ENCODE measurements around the gene PDE8A.
A peak's percentile ranks its signal among the peaks of the same experiment; 100 is the strongest.

The PDE8A gene

GRCh38 chr15:85064710-85065109, 83.1 kb downstream of the PDE8A start:
- DNase-seq (ENCODE audit: insufficient read length, low spot score) (no peak), FAIRE-seq (no peak)

- DNase-seq (ENCODE audit: insufficient read length, low spot score) = no peak
- FAIRE-seq = no peak
These were observed 89.4 kb downstream of the PDE8A start for GRCh38 chr15:85071061-85071460.

GRCh38 chr15:85071504-85071903, 89.8 kb downstream of the PDE8A start:
- FAIRE-seq (no peak), DNase-seq (ENCODE audit: insufficient read length, low spot score) (no peak)

GRCh38 chr15:85072917-85073316, 91.3 kb downstream of the PDE8A start:
- DNase-seq (ENCODE audit: insufficient read length, low spot score) (no peak), FAIRE-seq (peak; percentile 11)

GRCh38 chr15:85073556-85074194, 92.0 kb downstream of the PDE8A start:
- FAIRE-seq (no peak), DNase-seq (ENCODE audit: insufficient read length, low spot score) (peak; percentile 4)

GRCh38 chr15:85086855-85087254, 105.2 kb downstream of the PDE8A start:
- no peak for DNase-seq (ENCODE audit: insufficient read length, low spot score)
- FAIRE-seq = no peak

GRCh38 chr15:85088300-85088699, 106.6 kb downstream of the PDE8A start:
- DNase-seq (ENCODE audit: insufficient read length, low spot score) (no peak), FAIRE-seq (no peak)

- no peak for FAIRE-seq
- DNase-seq (ENCODE audit: insufficient read length, low spot score) = no peak
These were observed 108.4 kb downstream of the PDE8A start for GRCh38 chr15:85089929-85090597.

GRCh38 chr15:85091990-85092389, 110.3 kb downstream of the PDE8A start:
- FAIRE-seq = no peak
- DNase-seq (ENCODE audit: insufficient read length, low spot score) = no peak

- FAIRE-seq (no peak), DNase-seq (ENCODE audit: insufficient read length, low spot score) (no peak)
These were observed 113.0 kb downstream of the PDE8A start for GRCh38 chr15:85094685-85095084.

- FAIRE-seq = no peak
- no peak for DNase-seq (ENCODE audit: insufficient read length, low spot score)
These were observed 113.9 kb downstream of the PDE8A start for GRCh38 chr15:85095566-85095965.

- DNase-seq (ENCODE audit: insufficient read length, low spot score) = no peak
- FAIRE-seq = peak; percentile 4
These were observed 115.6 kb downstream of the PDE8A start for GRCh38 chr15:85097250-85097649.

- FAIRE-seq = no peak
- DNase-seq (ENCODE audit: insufficient read length, low spot score) = no peak
These were observed 116.1 kb downstream of the PDE8A start for GRCh38 chr15:85097725-85098124.

- no peak for DNase-seq (ENCODE audit: insufficient read length, low spot score)
- FAIRE-seq = no peak
These were observed 117.6 kb downstream of the PDE8A start for GRCh38 chr15:85099195-85099803.

GRCh38 chr15:85100186-85100937, 118.7 kb downstream of the PDE8A start:
- no peak for FAIRE-seq

GRCh38 chr15:85104584-85104983, 122.9 kb downstream of the PDE8A start:
- no peak for FAIRE-seq

More at GRCh38 chr15:85100186-85100937, 118.7 kb downstream of the PDE8A start:
- DNase-seq (ENCODE audit: insufficient read length, low spot score) = no peak

GRCh38 chr15:85108136-85108535, 126.5 kb downstream of the PDE8A start:
- no peak for FAIRE-seq
- no peak for DNase-seq (ENCODE audit: insufficient read length, low spot score)

More at GRCh38 chr15:85104584-85104983, 122.9 kb downstream of the PDE8A start:
- DNase-seq (ENCODE audit: insufficient read length, low spot score) = no peak

- FAIRE-seq = no peak
- no peak for DNase-seq (ENCODE audit: insufficient read length, low spot score)
These were observed 127.7 kb downstream of the PDE8A start for GRCh38 chr15:85109333-85109732.

- no peak for FAIRE-seq
These were observed 131.3 kb downstream of the PDE8A start for GRCh38 chr15:85112997-85113396.

GRCh38 chr15:85114886-85115285, 133.2 kb downstream of the PDE8A start:
- FAIRE-seq = no peak
- no peak for DNase-seq (ENCODE audit: insufficient read length, low spot score)

More at GRCh38 chr15:85112997-85113396, 131.3 kb downstream of the PDE8A start:
- no peak for DNase-seq (ENCODE audit: insufficient read length, low spot score)

- FAIRE-seq (no peak), DNase-seq (ENCODE audit: insufficient read length, low spot score) (no peak)
These were observed 134.4 kb downstream of the PDE8A start for GRCh38 chr15:85116066-85116465.

Data from GM19239 (cell line).